OCI-LY1 (cell line): ENCODE results near the gene HOXD8.

Source experiments
- EZH2 ChIP-seq: fragments of 200-600 bp; sonication (generic), shearing (Covaris generic); IDR thresholded peaks from 2 replicates; pipeline ENCODE4 v1.8.0; 2017; ENCODE audit warnings: borderline replicate concordance, mixed run types, mild to moderate bottlenecking, antibody characterized with exemption, low read length, moderate library complexity, mixed read lengths
- TF ChIP-seq, protein P1 (sequence below): fragments of 200-600 bp; sonication (generic), shearing (Covaris generic); IDR thresholded peaks from 2 replicates; pipeline ENCODE4 v1.5.1; 2017; ENCODE audit warnings: mild to moderate bottlenecking, antibody characterized with exemption, low read length, moderate library complexity, mixed read lengths

DNA sequence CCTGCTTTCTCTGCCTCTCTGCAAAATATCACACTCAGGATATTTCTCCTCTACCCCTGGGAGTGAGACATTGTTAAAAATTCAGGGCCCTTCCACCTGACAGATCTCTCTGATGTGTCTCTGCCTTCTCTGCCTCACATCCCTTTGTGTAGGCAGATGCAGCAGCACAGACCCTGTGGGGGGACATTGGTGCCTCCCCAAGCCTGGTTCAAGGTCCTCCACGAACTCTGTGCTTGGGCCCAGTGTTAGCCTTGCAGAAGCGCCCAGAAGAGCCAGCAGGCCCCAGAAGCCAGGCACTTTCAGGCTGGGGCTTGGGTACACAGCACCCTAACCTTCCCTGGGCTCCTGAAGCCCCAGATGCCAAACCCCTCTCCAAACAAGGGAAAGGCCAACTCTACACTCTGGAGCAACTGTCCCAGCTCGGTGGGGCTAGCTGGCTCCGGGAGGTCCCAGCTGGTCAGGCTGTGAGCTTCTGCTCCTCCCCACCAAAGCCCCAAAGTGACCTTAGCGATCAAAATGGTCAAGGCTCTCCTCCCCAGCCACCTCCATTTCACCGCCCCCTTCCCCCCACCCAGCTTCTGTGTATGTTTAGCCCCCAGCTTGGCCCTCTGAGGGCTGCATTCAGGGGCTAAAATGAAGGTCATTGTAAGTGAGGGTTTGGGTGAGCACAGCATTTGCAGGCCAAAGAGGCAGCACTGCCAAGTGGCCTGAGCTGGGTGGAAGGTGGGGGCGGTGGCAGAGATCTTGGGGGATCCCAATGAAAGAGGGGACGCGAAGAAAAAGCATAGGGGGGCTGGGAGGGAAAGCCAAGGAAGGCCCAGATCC, 4.3 kb upstream of the HOXD8 start:
- TF ChIP-seq, protein P1, sequence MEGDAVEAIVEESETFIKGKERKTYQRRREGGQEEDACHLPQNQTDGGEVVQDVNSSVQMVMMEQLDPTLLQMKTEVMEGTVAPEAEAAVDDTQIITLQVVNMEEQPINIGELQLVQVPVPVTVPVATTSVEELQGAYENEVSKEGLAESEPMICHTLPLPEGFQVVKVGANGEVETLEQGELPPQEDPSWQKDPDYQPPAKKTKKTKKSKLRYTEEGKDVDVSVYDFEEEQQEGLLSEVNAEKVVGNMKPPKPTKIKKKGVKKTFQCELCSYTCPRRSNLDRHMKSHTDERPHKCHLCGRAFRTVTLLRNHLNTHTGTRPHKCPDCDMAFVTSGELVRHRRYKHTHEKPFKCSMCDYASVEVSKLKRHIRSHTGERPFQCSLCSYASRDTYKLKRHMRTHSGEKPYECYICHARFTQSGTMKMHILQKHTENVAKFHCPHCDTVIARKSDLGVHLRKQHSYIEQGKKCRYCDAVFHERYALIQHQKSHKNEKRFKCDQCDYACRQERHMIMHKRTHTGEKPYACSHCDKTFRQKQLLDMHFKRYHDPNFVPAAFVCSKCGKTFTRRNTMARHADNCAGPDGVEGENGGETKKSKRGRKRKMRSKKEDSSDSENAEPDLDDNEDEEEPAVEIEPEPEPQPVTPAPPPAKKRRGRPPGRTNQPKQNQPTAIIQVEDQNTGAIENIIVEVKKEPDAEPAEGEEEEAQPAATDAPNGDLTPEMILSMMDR: no peak
- no peak for TF ChIP-seq EZH2
